ENCODE results near the gene CCP110.

CCP110 gene

DNA sequence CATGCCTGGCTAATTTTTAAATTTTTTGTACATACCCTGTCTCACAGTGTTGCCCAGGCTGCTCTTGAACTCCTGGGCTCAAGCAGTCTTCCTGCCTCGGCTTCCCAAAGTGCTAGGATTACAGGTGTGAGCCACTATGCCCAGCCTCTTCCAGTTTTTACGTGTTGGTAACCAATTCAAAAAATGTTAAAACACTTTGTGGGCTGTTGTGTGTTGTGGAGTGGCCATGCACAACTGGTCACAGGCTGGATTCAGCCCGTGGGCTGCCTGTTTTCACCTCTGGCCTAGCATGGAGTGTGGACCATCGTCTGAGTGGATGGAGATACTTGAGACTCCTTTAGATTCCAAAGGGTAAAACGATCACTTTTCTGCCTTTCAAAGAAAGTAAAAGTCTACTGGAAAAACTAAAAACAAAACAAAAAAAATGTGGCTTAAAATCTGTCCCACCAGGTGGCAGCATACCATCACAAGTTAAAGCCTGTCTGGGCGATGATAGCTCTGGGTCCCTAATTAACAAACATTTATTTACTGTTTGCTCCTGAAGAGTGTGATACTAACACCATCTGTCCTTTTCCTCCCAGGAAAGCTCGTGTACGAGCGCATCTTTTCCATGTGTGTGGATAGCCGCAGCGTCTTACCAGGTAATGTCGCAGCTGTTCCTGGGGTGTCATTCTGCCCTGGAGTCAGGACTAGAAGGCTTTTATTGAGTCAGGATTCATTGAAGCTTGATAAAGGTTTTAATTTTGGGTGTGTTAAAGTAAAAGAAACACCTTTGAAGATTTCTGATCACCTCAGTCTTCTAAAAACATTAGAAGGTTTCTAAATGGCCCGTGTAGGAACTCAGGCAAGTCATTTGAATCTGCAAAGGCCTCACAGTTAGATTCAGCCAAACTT, 77.6 kb downstream of the CCP110 start:
- no peak for FAIRE-seq

All from TTC549 (cell line).